ENCODE data around the gene BAHCC1. TPM values are rescaled to one million over a fixed set of nuclear protein-coding genes. Genes with fewer than 3 reads are reported as not detected.

BAHCC1 gene
- total RNA-seq, 1 donor from 2014 or later = 8.4 TPM

GRCh38 chr17:81502471-81503017 lies 107.3 kb downstream of the BAHCC1 start:
- no peaks in the 10 kb centered on the region for H3K27me3 ChIP-seq (ENCODE audit: control insufficient read depth in 3 of 3, insufficient read depth in 3 of 3, low read length in 3 of 3)
- H3K9me3 ChIP-seq (ENCODE audit: control insufficient read depth in 3 of 3, low read length in 3 of 3) = no peaks in the 10 kb centered on the region
- no peak overlapping the region for H3K9ac ChIP-seq (ENCODE audit: low read depth in 1 of 3, low read length in 3 of 3)
- peaks cover 0 to 3% (median 0%) of the 10 kb centered on the region in 3 donors for H3K4me1 ChIP-seq (ENCODE audit: control insufficient read depth in 3 of 3, insufficient read depth in 3 of 3, low read length in 3 of 3)
- no peak overlapping the region for H3K27ac ChIP-seq (ENCODE audit: low read depth, low read length)
- no peak overlapping the region for H3K4me3 ChIP-seq (ENCODE audit: low read length in 3 of 3)
- H3K36me3 ChIP-seq (ENCODE audit: control insufficient read depth in 3 of 3, insufficient read depth in 3 of 3, low read length in 3 of 3) = no peaks in the 10 kb centered on the region

GRCh38 chr17:81503619-81504018 lies 108.4 kb downstream of the BAHCC1 start:
- H3K9me3 ChIP-seq (ENCODE audit: control insufficient read depth in 3 of 3, low read length in 3 of 3) = peaks cover 0 to 2% (median 0%) of the 10 kb centered on the region in 3 donors
- H3K36me3 ChIP-seq (ENCODE audit: control insufficient read depth in 3 of 3, insufficient read depth in 3 of 3, low read length in 3 of 3) = peaks cover under 1 to 1% (median under 1%) of the 10 kb centered on the region in 3 donors
- peaks cover 1 to 5% (median 2%) of the 10 kb centered on the region in 3 donors for H3K4me1 ChIP-seq (ENCODE audit: control insufficient read depth in 3 of 3, insufficient read depth in 3 of 3, low read length in 3 of 3)
- H3K4me3 ChIP-seq (ENCODE audit: low read length in 3 of 3) = no peak overlapping the region
- H3K27ac ChIP-seq (ENCODE audit: low read depth, low read length) = no peak overlapping the region
- no peaks in the 10 kb centered on the region for H3K27me3 ChIP-seq (ENCODE audit: control insufficient read depth in 3 of 3, insufficient read depth in 3 of 3, low read length in 3 of 3)
- H3K9ac ChIP-seq (ENCODE audit: low read depth in 1 of 3, low read length in 3 of 3) = no peak overlapping the region

- no peaks in the 10 kb centered on the region for H3K27me3 ChIP-seq (ENCODE audit: control insufficient read depth in 3 of 3, insufficient read depth in 3 of 3, low read length in 3 of 3)
Observed at GRCh38 chr17:81508639-81509206, 113.5 kb downstream of the BAHCC1 start.

GRCh38 chr17:81509207-81509971 lies 114.1 kb downstream of the BAHCC1 start:
- H3K27me3 ChIP-seq (ENCODE audit: control insufficient read depth in 3 of 3, insufficient read depth in 3 of 3, low read length in 3 of 3) = no peaks in the 10 kb centered on the region
- peaks cover 0 to 2% (median 0%) of the 10 kb centered on the region in 3 donors for H3K9me3 ChIP-seq (ENCODE audit: control insufficient read depth in 3 of 3, low read length in 3 of 3)
- peaks cover 33 to 38% (median 35%) of the 10 kb centered on the region in 3 donors for H3K36me3 ChIP-seq (ENCODE audit: control insufficient read depth in 3 of 3, insufficient read depth in 3 of 3, low read length in 3 of 3)
- peak overlapping the region; percentile 37 for H3K27ac ChIP-seq (ENCODE audit: low read depth, low read length)
- H3K4me3 ChIP-seq (ENCODE audit: low read length in 3 of 3) = peak overlapping the region; percentile 92 to 97 (median 94)
- peak overlapping the region; percentile 89 to 93 (median 93) for H3K9ac ChIP-seq (ENCODE audit: low read depth in 1 of 3, low read length in 3 of 3)
- peaks cover 18 to 38% (median 24%) of the 10 kb centered on the region in 3 donors for H3K4me1 ChIP-seq (ENCODE audit: control insufficient read depth in 3 of 3, insufficient read depth in 3 of 3, low read length in 3 of 3)

More at GRCh38 chr17:81508639-81509206, 113.5 kb downstream of the BAHCC1 start:
- peaks cover 33 to 38% (median 35%) of the 10 kb centered on the region in 3 donors for H3K36me3 ChIP-seq (ENCODE audit: control insufficient read depth in 3 of 3, insufficient read depth in 3 of 3, low read length in 3 of 3)
- H3K9ac ChIP-seq (ENCODE audit: low read depth in 1 of 3, low read length in 3 of 3) = peak overlapping the region in 2 of 3 donors; percentile 93
- peak overlapping the region; percentile 37 for H3K27ac ChIP-seq (ENCODE audit: low read depth, low read length)
- H3K4me3 ChIP-seq (ENCODE audit: low read length in 3 of 3) = peak overlapping the region; percentile 92 to 97 (median 94)
- peaks cover 18 to 35% (median 24%) of the 10 kb centered on the region in 3 donors for H3K4me1 ChIP-seq (ENCODE audit: control insufficient read depth in 3 of 3, insufficient read depth in 3 of 3, low read length in 3 of 3)
- peaks cover 0 to 2% (median 0%) of the 10 kb centered on the region in 3 donors for H3K9me3 ChIP-seq (ENCODE audit: control insufficient read depth in 3 of 3, low read length in 3 of 3)

GRCh38 chr17:81509972-81510784 lies 114.9 kb downstream of the BAHCC1 start:
- no peaks in the 10 kb centered on the region for H3K27me3 ChIP-seq (ENCODE audit: control insufficient read depth in 3 of 3, insufficient read depth in 3 of 3, low read length in 3 of 3)
- H3K27ac ChIP-seq (ENCODE audit: low read depth, low read length) = peak overlapping the region; percentile 37
- peaks cover 0 to 2% (median 0%) of the 10 kb centered on the region in 3 donors for H3K9me3 ChIP-seq (ENCODE audit: control insufficient read depth in 3 of 3, low read length in 3 of 3)
- H3K9ac ChIP-seq (ENCODE audit: low read depth in 1 of 3, low read length in 3 of 3) = peak overlapping the region; percentile 89 to 93 (median 93)
- peaks cover 33 to 38% (median 35%) of the 10 kb centered on the region in 3 donors for H3K36me3 ChIP-seq (ENCODE audit: control insufficient read depth in 3 of 3, insufficient read depth in 3 of 3, low read length in 3 of 3)
- H3K4me3 ChIP-seq (ENCODE audit: low read length in 3 of 3) = peak overlapping the region; percentile 92 to 97 (median 94)
- H3K4me1 ChIP-seq (ENCODE audit: control insufficient read depth in 3 of 3, insufficient read depth in 3 of 3, low read length in 3 of 3) = peaks cover 18 to 39% (median 24%) of the 10 kb centered on the region in 3 donors

- peak overlapping the region; percentile 90 for H3K27ac ChIP-seq (ENCODE audit: low read depth, low read length)
- H3K4me1 ChIP-seq (ENCODE audit: control insufficient read depth in 3 of 3, insufficient read depth in 3 of 3, low read length in 3 of 3) = peaks cover 26 to 47% (median 31%) of the 10 kb centered on the region in 3 donors
- H3K4me3 ChIP-seq (ENCODE audit: low read length in 3 of 3) = peak overlapping the region; percentile 92 to 97 (median 94)
- H3K9ac ChIP-seq (ENCODE audit: low read depth in 1 of 3, low read length in 3 of 3) = peak overlapping the region; percentile 89 to 93 (median 93)
- H3K27me3 ChIP-seq (ENCODE audit: control insufficient read depth in 3 of 3, insufficient read depth in 3 of 3, low read length in 3 of 3) = no peaks in the 10 kb centered on the region
- H3K9me3 ChIP-seq (ENCODE audit: control insufficient read depth in 3 of 3, low read length in 3 of 3) = peaks cover 0 to 2% (median 0%) of the 10 kb centered on the region in 3 donors
- peaks cover 33 to 38% (median 35%) of the 10 kb centered on the region in 3 donors for H3K36me3 ChIP-seq (ENCODE audit: control insufficient read depth in 3 of 3, insufficient read depth in 3 of 3, low read length in 3 of 3)
Observed at GRCh38 chr17:81510785-81511553, 115.7 kb downstream of the BAHCC1 start.

GRCh38 chr17:81511554-81511803 lies 116.2 kb downstream of the BAHCC1 start:
- H3K36me3 ChIP-seq (ENCODE audit: control insufficient read depth in 3 of 3, insufficient read depth in 3 of 3, low read length in 3 of 3) = peaks cover 33 to 38% (median 35%) of the 10 kb centered on the region in 3 donors
- no peaks in the 10 kb centered on the region for H3K27me3 ChIP-seq (ENCODE audit: control insufficient read depth in 3 of 3, insufficient read depth in 3 of 3, low read length in 3 of 3)
- H3K27ac ChIP-seq (ENCODE audit: low read depth, low read length) = peak overlapping the region; percentile 90
- H3K4me3 ChIP-seq (ENCODE audit: low read length in 3 of 3) = peak overlapping the region; percentile 92 to 97 (median 94)
- peaks cover 31 to 52% (median 36%) of the 10 kb centered on the region in 3 donors for H3K4me1 ChIP-seq (ENCODE audit: control insufficient read depth in 3 of 3, insufficient read depth in 3 of 3, low read length in 3 of 3)
- H3K9ac ChIP-seq (ENCODE audit: low read depth in 1 of 3, low read length in 3 of 3) = peak overlapping the region; percentile 89 to 93 (median 93)
- peaks cover 0 to 2% (median 0%) of the 10 kb centered on the region in 3 donors for H3K9me3 ChIP-seq (ENCODE audit: control insufficient read depth in 3 of 3, low read length in 3 of 3)

- H3K27me3 ChIP-seq (ENCODE audit: control insufficient read depth in 3 of 3, insufficient read depth in 3 of 3, low read length in 3 of 3) = no peaks in the 10 kb centered on the region
- H3K36me3 ChIP-seq (ENCODE audit: control insufficient read depth in 3 of 3, insufficient read depth in 3 of 3, low read length in 3 of 3) = peaks cover 33 to 38% (median 35%) of the 10 kb centered on the region in 3 donors
- peak overlapping the region; percentile 92 to 97 (median 94) for H3K4me3 ChIP-seq (ENCODE audit: low read length in 3 of 3)
- H3K27ac ChIP-seq (ENCODE audit: low read depth, low read length) = peak overlapping the region; percentile 90
- peaks cover 0 to 2% (median 0%) of the 10 kb centered on the region in 3 donors for H3K9me3 ChIP-seq (ENCODE audit: control insufficient read depth in 3 of 3, low read length in 3 of 3)
- peak overlapping the region; percentile 89 to 93 (median 93) for H3K9ac ChIP-seq (ENCODE audit: low read depth in 1 of 3, low read length in 3 of 3)
- peaks cover 35 to 57% (median 38%) of the 10 kb centered on the region in 3 donors for H3K4me1 ChIP-seq (ENCODE audit: control insufficient read depth in 3 of 3, insufficient read depth in 3 of 3, low read length in 3 of 3)
Observed at GRCh38 chr17:81511804-81512561, 116.7 kb downstream of the BAHCC1 start.
